NCI-H345 (cell line): ENCODE measurements around the gene KCTD17.

Source experiments
- DNase-seq: peaks from one replicate; lab custom pipeline; 2025; lab: John Stamatoyannopoulos, UW

The KCTD17 gene

GRCh38 chr22:37021041-37021440 is 30.5 kb upstream of the KCTD17 start:
- no peak for DNase-seq

DNA sequence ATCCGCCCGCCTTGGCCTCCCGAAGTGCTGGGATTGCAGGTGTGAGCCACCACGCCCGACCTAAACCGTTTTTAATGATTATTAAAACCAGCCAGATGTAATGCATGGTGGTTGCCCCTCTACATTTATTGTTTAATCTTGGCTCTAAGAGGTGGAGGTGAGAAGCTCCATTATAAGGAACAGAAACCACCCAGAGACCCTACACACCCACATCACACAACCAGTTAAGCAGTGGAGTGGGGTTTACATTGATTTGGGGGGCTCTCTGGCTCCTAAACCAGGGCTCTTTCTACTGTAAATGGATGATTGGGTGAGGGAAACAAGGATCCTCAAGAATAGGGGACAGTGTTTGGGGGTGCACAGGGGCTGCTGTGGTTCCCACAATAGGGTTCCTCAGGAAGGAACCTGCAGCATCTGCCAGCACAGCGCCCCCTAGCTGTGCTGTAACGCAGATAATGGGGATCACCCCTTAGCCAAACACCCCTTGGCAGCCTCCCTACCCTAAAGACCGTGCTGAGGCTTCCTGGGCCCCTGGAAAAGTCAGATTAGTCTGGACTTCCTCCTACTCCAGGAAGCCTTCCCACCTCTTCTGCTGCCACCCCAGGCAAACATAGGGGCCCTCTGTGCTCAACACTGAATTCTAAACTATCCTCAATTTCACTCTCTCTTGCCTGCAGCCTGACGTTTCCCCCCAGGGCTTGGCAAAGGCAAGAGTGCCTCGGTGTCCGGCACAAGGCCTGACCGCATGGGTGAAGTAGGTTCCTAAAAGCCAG is 29.6 kb upstream of the KCTD17 start:
- DNase-seq: no peak

- no peak for DNase-seq
Observed at GRCh38 chr22:37022483-37023337, 28.8 kb upstream of the KCTD17 start.

DNA sequence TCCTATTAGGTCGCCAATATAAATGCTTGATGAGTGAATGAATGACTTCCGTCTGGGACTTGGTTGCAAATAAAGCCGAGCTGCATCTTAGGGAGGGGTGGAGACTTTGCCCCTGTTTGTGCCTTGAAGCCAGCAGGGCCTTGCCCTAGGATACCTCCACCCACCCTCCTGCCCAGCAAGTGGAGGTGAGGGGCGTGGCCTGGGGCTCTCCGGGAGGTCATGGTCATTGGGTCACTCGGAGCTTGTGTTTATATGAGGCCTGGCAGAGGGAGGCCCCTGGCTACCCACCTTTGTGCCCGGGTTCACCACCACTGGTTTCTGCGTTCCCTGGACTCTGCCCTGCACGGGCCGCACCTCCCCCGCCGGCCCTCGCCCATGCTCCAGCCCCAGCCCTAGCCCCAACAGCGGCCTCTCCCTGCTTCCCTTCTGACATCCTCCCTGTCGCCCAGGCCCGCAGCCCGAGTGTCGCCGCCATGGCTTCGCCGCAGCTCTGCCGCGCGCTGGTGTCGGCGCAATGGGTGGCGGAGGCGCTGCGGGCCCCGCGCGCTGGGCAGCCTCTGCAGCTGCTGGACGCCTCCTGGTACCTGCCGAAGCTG is 27.7 kb upstream of the KCTD17 start:
- no peak for DNase-seq

GRCh38 chr22:37024339-37025157 is 27.0 kb upstream of the KCTD17 start:
- no peak for DNase-seq

- DNase-seq: no peak
Observed at GRCh38 chr22:37025500-37026070, 26.0 kb upstream of the KCTD17 start.

DNA sequence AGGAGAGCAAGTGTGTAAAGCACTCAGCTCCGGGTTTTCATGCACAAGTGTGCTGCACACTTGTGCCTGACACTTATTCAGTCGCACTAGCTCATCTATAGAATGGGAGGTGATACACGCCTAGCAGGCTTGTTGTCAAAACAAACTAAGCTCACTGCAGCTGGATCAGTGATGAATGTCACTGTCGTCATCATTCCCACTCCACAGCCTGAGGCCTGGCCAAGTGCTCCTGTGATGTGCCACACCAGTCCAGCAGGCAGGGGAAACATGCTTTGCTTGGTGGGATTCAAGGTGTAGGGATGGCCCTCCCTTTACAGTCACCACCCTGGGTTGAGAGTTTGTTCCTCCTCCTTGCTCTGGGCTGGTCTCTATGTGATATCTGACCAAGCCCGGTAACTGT is 25.2 kb upstream of the KCTD17 start:
- no peak for DNase-seq

DNA sequence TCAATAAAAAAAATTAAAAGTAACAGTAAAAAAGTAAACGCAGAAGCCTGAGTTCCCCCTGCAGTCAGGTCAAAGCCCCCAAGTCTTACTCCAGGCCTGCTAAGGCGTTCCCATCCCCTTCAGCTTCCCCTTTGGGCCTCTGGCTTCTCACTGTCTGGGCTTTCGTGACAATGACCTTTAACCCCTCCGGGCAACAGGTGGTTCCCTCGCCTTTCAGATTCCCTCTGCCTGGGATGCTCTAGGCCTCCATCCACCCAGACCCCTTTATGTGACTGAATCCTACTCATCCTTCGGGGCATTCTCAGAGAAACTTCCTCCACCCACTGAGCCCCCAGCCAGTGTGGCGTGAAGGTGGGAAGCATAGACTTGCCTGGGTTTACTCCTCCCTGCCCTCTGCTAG is 24.0 kb upstream of the KCTD17 start:
- no peak for DNase-seq

DNA sequence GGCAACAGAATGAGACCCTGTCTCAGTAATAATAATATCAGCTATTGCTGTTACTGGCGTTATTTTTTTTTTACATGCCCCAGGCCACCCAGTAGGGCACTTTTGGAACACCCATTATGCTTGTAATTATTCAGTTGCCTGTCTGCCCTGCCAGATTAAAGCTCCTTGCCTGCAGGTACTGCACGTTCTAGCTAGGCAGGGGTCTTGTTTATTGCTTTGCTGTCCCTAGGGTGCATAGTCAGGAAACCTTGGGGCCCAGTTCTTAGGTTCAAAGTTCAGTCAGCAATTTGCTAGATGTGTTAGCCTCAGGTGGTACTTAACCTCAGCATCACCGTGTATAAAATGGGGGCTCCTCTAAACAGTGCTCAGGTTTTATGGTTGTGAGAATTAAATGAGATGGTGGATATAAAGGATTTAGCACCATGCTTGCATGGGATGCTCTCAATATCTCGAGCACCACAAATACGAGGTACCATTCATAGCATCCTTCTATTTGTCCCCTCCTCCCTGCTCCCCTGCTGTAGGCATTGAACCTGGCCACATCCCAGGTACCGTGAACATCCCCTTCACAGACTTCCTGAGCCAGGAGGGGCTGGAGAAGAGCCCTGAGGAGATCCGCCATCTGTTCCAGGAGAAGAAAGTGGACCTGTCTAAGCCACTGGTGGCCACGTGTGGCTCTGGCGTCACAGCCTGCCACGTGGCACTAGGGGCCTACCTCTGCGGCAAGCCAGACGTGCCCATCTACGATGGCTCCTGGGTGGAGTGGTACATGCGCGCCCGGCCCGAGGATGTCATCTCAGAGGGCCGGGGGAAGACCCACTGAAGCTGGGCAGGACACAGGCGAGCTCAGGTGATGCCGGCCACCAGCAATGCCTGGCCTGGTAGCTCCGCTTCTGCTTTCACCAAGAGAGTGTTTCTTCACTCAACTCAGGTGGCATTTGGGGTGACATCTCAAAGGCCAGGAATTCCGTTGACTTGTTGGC is 22.6 kb upstream of the KCTD17 start:
- no peak for DNase-seq

DNA sequence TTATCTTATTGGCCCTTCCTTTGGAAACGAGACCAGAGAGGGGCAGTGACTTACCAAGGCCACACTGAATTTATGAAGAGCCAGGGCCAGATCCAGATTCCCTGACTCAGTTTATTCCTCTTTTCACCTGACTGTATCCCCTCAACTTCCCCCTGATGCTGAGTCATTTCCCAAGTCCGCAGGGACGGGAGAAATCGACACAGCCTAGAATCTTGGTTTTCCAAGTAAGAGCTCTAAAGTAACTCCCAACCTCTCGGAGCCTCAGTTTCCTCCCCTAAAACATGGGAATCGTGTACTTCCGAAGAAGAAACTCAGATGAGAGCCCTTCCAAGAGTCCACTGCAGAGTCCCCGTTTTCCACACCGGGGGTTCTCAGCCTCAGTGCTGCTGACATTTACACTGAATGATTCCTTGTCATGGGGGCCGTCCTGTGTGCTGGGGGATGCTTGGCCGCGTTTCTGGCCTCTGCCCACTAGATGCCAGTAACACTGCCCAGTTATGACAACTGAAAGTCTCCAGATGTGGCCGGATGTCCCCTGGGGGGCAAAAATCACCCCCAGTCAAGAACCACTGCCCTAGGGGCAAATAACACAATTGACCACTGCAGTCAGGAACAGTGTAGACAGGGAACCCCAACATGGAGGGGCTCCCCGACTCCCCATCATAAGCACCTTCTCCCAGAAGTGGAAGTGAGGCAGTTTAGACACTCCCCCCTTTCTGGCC is 20.8 kb upstream of the KCTD17 start:
- DNase-seq: no peak

GRCh38 chr22:37032134-37032534 is 19.4 kb upstream of the KCTD17 start:
- DNase-seq: no peak

- DNase-seq: no peak
Observed at GRCh38 chr22:37032535-37033460, 18.7 kb upstream of the KCTD17 start.

DNA sequence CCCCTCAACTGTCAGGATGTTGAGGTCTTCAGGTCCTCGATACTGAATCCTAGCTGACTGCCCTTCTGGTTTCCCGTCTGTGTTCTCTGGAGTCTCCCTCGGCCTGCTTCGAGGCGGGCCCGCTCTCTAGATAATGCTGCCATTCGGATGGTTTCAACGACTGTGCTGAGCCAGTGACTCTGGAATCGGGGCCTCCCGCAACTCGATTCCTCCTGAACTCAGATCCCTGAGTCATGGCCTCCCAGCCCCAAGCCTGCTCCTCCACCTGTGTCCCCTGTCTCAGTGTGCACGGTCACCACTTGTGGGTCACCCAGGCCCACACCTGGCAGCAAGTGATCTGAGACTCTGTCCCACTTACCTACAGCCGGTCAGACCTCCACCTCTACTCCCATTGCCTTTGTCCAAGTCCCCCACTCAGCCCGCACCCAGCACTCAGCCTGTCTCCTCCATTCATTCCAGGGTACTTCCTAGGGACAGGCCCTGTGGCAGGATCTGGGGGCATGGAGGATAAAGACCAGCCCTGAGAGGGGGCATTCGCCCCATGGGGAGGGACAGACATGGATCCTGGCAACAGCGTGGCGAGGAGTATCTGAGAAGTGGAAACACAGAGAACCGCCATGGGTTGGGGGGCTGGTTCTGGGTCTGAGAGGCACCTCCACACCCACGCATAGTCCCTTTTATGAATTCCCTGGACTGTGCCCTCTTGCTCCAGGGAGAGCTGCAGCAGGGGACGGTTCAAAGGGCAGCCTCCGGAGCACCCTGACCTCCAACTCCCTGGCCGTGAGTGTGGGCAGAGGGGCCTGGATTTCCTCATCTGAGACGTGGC is 17.7 kb upstream of the KCTD17 start:
- no peak for DNase-seq

GRCh38 chr22:37036655-37037377 is 14.7 kb upstream of the KCTD17 start:
- no peak for DNase-seq

DNA sequence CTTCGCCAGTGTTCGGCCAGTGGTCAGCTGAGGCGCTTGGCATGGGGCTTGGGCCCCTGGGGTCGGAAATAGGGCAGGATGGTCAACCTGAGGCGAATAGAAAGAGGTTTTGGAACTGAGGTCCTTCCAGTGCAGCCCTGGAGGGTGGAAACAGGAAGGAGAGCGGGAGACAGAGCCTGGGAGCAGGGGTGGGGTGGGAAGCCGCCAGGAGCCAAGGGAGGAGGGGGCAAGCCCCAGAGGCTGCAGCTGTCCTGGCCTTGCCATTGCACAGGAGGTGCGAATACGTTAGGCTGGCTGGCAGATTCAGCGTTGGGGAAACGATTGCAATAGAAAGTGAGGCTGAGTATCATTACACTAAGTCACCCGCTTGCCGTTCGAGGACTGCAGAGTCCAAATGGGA is 13.9 kb upstream of the KCTD17 start:
- DNase-seq: no peak

GRCh38 chr22:37039466-37039865 is 12.1 kb upstream of the KCTD17 start:
- no peak for DNase-seq

DNA sequence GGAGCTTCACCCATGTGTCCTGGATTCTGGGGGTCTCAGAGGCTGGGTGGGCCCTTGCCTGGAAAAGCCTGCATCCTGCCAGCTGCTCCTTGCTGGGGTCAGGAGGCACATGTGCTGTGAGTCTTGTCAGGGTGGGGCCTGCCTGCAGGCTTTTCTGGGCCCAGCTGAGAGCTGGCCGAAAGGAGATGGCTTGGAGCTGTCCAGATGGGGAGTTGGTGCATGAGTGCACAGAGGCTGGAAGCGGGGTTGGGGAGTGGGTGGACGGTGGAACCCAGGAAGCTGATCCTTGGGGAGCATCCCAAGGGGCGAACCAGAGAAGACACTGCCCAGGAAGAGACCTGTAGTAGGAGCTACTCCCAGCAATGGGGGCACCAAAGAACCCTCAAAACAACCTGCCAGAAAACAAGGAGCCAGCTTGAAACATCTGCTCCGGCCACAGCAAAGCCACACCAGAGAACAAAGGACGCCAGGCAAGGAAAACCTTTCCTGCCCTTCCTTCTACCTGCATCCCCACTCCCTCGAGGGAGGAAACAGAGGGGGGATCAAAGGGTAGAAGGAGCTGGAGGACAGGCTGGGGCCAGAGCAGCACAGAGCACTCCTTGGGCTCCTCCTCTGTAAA is 8.2 kb upstream of the KCTD17 start:
- no peak for DNase-seq
